GM19239 (cell line): ENCODE measurements around the gene BARX2.

Source experiments
- DNase-seq: peaks from one replicate; pipeline ENCODE4 v3.0.0; 2011; ENCODE audit warnings: low spot score; ENCODE audit not compliant: insufficient read length
- FAIRE-seq: peaks from 2 replicates; lab custom pipeline; 2011; peaks lifted over from hg19 to GRCh38; lab: Jason Lieb, UNC

BARX2 gene

GRCh38 chr11:129394709-129395108, 19.1 kb downstream of the BARX2 start:
- FAIRE-seq (no peak), DNase-seq (no peak)

DNA sequence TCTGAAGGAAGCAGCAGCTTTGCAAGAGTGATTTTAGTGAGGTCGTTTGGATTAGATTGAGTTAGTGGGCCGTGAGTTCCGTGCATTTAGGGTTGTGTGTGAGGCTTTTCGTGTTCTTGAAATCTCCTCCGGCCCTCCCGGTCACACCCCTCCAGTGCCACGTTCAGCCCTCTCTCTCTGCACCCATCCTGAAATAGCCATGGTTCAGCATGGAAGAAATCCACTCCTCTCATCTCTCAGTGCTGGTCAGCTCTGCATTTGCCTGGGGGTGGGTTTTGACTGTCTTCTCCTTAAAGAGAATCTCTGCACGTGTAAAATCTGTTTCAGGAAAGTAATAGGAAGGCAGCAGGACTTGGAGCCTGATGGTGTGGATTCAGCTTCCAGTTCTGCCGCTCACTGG, 19.8 kb downstream of the BARX2 start:
- DNase-seq (no peak), FAIRE-seq (no peak)

DNA sequence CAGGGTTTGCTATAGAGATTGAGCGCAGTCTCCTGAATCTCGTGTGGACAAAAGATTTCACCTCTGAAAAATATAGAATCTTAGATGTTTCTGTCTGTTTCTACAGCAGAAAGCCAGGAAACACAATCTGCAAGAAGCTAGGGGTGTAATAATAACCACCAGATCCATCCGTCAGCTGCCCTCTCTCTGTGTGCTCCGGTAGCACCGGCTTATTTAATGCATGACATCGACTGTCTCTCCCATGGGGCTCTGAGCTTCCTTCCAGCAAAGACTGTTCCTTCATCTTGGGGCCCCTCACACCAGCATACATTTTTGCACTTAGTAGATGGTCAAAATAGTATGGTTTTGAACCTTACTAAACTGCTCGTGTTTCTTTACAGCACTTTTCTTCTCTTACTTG, 20.2 kb downstream of the BARX2 start:
- DNase-seq, result no peak
- FAIRE-seq, result no peak

GRCh38 chr11:129396454-129396853, 20.8 kb downstream of the BARX2 start:
- DNase-seq (no peak), FAIRE-seq (no peak)

- no peak for FAIRE-seq
Measured at GRCh38 chr11:129402206-129403171, 26.8 kb downstream of the BARX2 start.

DNA sequence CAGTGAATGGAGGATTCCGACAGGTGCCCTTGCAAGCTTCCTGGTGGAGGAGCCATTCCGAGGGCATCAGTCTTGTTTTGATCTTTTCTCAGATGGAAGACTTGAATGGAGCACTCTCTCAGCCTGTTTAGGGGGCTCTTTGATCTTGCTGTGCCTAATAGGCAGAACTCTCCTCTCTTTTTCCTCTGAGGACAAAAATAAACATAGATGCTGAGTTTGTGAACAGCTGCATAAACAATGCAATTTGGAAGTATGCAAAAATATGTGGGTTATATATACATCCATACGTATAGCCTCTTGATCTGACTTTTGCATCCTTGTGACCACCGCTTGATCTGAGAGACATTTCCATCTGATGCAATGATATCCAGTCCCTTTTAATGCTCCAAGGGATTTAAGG, 29.1 kb downstream of the BARX2 start:
- FAIRE-seq, result no peak
- no peak for DNase-seq

More at GRCh38 chr11:129402206-129403171, 26.8 kb downstream of the BARX2 start:
- no peak for DNase-seq

DNA sequence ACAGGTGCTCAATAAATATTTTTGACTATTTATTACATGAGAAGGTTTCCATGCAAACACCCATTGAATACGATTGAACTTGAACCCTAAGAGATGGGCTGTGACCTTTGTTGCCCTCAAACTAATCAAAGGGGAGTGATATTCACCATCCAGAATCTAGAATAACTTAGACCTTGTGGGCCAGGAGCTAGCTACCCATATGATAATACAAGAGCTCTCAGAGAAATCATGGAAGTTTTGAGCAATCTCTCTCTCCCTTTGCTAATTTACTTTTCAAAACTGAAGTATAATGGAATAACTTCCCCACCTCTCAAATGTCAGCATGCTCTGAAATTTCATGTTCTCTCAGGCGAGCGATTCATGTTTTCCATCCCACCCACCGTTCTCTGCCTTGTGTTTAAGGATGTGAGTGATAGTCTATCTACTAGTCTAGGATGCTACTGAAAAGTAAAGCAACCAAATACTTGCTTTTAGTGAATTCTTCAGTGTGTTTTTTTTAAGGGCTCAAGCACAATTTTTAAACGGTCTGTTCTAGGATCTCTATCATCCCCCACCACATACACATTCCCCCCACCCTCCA, 33.3 kb downstream of the BARX2 start:
- FAIRE-seq (no peak), DNase-seq (no peak)

GRCh38 chr11:129410395-129410960, 34.8 kb downstream of the BARX2 start:
- DNase-seq (no peak), FAIRE-seq (no peak)

DNA sequence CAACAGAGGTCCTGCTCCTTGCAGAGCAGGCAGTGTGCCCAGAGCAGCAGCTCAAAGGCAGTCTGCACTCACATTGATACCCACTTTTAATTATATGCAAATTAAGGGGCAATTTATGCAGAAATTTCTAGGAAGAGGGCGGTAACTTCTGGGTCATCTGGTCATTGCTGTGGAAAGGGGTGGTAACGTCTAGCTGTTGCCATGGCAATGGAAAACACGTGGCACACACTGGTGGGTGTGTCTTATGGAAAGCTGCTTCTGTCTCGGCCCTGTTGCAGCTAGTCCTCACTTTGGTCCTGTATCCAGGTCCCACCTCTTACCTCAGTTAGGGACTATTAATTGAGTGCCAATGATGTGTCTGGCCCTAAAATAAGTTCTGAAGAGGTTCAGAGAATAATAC, 36.8 kb downstream of the BARX2 start:
- no peak for DNase-seq
- FAIRE-seq, result no peak

- DNase-seq, result no peak
- FAIRE-seq, result no peak
Measured at GRCh38 chr11:129414144-129414872, 38.7 kb downstream of the BARX2 start.

GRCh38 chr11:129416080-129416820, 40.6 kb downstream of the BARX2 start:
- DNase-seq (no peak), FAIRE-seq (no peak)

- no peak for FAIRE-seq
- DNase-seq, result no peak
Measured at GRCh38 chr11:129417458-129417857, 41.8 kb downstream of the BARX2 start.

GRCh38 chr11:129418039-129418438, 42.4 kb downstream of the BARX2 start:
- FAIRE-seq (no peak), DNase-seq (no peak)

DNA sequence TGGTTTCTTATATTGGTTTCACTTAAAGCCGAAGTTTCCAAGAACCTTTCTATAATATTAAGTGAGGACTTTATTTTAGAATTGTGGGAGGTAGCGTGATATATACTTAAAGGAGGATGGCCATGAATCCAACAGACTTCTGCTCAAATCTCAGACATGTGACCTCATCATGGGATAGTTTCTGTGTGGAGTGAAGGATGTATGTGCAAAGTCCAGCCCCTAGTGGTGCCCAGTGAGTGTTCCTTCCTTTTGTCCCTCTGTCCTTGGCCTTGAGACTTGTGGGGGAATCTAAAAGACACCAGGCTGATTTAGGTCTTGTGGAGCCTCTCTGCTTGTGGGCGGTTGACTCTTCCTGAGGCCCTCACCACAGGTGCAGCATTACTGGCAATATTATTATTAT, 43.7 kb downstream of the BARX2 start:
- no peak for DNase-seq

GRCh38 chr11:129423426-129423825, 47.8 kb downstream of the BARX2 start:
- FAIRE-seq (no peak), DNase-seq (no peak)

More for the DNA sequence above, 43.7 kb downstream of the BARX2 start:
- no peak for FAIRE-seq

- no peak for FAIRE-seq
- DNase-seq, result no peak
Measured at GRCh38 chr11:129425214-129425613, 49.6 kb downstream of the BARX2 start.

DNA sequence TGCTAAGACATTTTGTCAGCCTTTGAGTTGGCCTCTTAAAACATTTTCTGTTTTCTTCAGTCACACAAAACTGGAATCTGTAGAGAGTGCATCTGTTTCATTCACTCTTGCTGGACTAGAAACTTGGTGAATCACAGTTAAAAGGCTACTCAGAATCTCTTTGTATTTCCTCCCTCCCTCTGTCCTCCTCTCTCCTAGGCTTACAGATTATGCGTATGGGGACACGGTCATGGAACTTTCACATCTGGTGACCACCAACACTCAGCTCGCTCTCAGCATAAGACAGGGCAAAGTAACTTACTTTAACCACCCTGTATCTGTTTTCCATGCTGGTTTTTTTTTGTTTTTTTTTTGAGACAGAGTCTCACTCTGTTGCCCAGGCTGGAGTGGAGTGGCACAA, 50.4 kb downstream of the BARX2 start:
- DNase-seq (no peak), FAIRE-seq (no peak)

- no peak for DNase-seq
- no peak for FAIRE-seq
Measured at GRCh38 chr11:129426776-129427175, 51.1 kb downstream of the BARX2 start.

DNA sequence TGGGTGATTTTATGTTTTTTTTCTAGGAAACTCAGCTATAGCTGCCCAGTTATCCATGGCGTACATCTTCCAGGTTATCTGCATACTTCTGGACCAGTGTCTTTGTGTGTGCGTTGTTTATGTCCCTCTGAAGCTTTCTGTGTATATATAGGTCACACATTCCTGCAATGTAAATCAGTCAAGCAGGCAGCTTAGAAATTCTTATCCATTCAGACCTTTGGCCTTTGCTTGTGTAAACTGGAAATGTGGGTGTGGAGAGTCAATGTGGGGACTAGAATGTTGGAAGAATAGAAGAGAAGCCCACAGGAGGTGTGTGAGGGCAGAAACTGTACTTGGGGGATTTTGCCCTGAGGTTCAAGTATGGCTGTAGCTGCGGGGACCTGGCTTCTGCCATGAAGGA, 51.7 kb downstream of the BARX2 start:
- FAIRE-seq, result no peak

DNA sequence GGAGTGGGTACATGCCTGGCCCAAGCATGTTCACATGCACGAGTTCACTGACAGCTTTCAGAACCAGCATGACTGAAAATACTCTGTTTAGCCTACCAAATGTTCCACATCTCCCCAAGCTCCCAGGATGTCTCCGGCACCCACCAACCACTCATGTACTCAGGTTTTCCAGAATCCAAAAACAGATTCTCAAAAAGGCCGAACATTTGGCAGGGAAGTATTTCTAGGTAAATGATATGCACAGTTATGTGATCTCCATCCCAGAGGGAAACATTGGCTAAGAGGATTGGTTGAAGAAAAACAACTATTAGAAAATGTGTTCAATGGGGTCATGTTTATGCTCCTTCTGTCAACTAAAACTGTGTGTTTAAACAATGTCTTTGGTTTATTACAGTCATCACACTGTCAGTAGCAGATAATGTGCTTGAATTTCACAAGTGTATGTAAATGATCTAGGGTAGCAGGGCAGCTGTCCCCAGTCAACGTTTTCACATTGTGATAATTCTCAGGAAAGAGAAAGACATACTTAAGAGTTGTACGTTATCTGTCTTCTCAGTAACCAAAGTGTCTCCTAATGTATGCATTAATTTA, 52.3 kb downstream of the BARX2 start:
- no peak for FAIRE-seq
- DNase-seq, result no peak

More for the DNA sequence above, 51.7 kb downstream of the BARX2 start:
- no peak for DNase-seq
